Keratinocyte (primary cell): Measurements from ENCODE around the gene DST. TPM values are rescaled to one million over a fixed set of nuclear protein-coding genes. Genes with fewer than 3 reads are reported as not detected.

Source experiments
- DNase-seq: peaks from one replicate; pipeline ENCODE4 v3.0.0-alpha.2; 2011; ENCODE audit warnings: low read depth, missing footprints, low spot score
- FAIRE-seq: peaks from 2 replicates; lab custom pipeline; 2011; peaks lifted over from hg19 to GRCh38; lab: Jason Lieb, UNC
- H2AFZ ChIP-seq: 2 replicates; pipeline ENCODE4 v1.6.0; 2012; ENCODE audit warnings: low read length, control low read depth, inconsistent platforms; ENCODE audit not compliant: control insufficient read depth
- H3K27ac ChIP-seq: 2 replicates; pipeline ENCODE4 v1.5.1; 2011; ENCODE audit warnings: low read length; ENCODE audit not compliant: control insufficient read depth, insufficient read depth
- H3K27me3 ChIP-seq: 3 replicates; pipeline ENCODE4 v1.6.0; 2011; ENCODE audit warnings: low read length; ENCODE audit not compliant: control insufficient read depth, insufficient read depth; ENCODE audit errors: extremely low read depth
- H3K36me3 ChIP-seq, 2 experiments: 2 replicates in 1 of 2; 3 replicates in 1 of 2; pipeline ENCODE4 v1.5.1; 2011; ENCODE audit warnings: low read length in 2 of 2, mild to moderate bottlenecking in 1 of 2; ENCODE audit not compliant: control insufficient read depth in 2 of 2, insufficient read depth in 2 of 2; ENCODE audit errors: extremely low read depth in 1 of 2
- H3K4me1 ChIP-seq: 3 replicates; pipeline ENCODE4 v1.5.1; 2011; ENCODE audit warnings: low read length; ENCODE audit not compliant: control insufficient read depth, insufficient read depth; ENCODE audit errors: extremely low read depth
- H3K4me2 ChIP-seq: 3 replicates; pipeline ENCODE4 v1.6.0; 2011; ENCODE audit warnings: low read depth, low read length; ENCODE audit not compliant: control insufficient read depth, insufficient read depth; ENCODE audit errors: extremely low read depth
- H3K4me3 ChIP-seq, 3 experiments: fragments of 200-600 bp in 1 of 3; sonication (generic) in 1 of 3; 2 replicates in 2 of 3; 3 replicates in 1 of 3; pipeline ENCODE4 v1.5.1; 2011 to 2016; ENCODE audit warnings: low read length in 3 of 3, mild to moderate bottlenecking in 3 of 3, control low read depth in 2 of 3, inconsistent platforms in 1 of 3, low read depth in 1 of 3, mixed read lengths in 1 of 3, mixed run types in 1 of 3, moderate library complexity in 1 of 3; ENCODE audit not compliant: control insufficient read depth in 2 of 3, insufficient read depth in 2 of 3; ENCODE audit errors: extremely low read depth in 1 of 3
- H3K79me2 ChIP-seq: 2 replicates; pipeline ENCODE4 v1.6.0; 2012; ENCODE audit warnings: low read length; ENCODE audit not compliant: control insufficient read depth, insufficient read depth
- H3K9ac ChIP-seq: 3 replicates; pipeline ENCODE4 v1.6.0; 2011; ENCODE audit warnings: low read length; ENCODE audit not compliant: control insufficient read depth, insufficient read depth; ENCODE audit errors: extremely low read depth
- H3K9me1 ChIP-seq: 3 replicates; pipeline ENCODE4 v1.6.0; 2011; ENCODE audit warnings: low read length; ENCODE audit not compliant: control insufficient read depth, insufficient read depth; ENCODE audit errors: extremely low read depth
- H3K9me3 ChIP-seq: 2 replicates; pipeline ENCODE4 v1.5.1; 2012; ENCODE audit warnings: low read depth, low read length; ENCODE audit not compliant: control insufficient read depth
- H4K20me1 ChIP-seq: 3 replicates; pipeline ENCODE4 v1.6.0; 2011; ENCODE audit warnings: low read length; ENCODE audit not compliant: control insufficient read depth, insufficient read depth; ENCODE audit errors: extremely low read depth
- EZH2 ChIP-seq: IDR thresholded peaks from one replicate; pipeline ENCODE4 v1.6.1; 2012; ENCODE audit warnings: inconsistent platforms, mild to moderate bottlenecking, low read length, moderate library complexity
- dilution Hi-C: fragments of 300-500 bp; cut with MboI; formaldehyde crosslinking; loops from one replicate; pipeline ENCODE4 v1.7.0; 2020; ENCODE audit warnings: low sequenced_read_pairs; ENCODE audit not compliant: extremely low pct_ligation_motif_present
- polyA plus RNA-seq, 5 experiments: library from polyadenylated mRNA; depleted of rRNA in 3 of 5; stranded (reverse) in 3 of 5; stranded (forward) in 1 of 5; unstranded in 1 of 5; fragments of >200 nt; gene quantifications; 1 replicate in 1 of 5; 2 replicates in 3 of 5; 3 replicates in 1 of 5; pipeline versions ENCODE4 v1.2.1 to v1.2.3, GENCODE V29; 2011 to 2012; ENCODE audit warnings: missing spikeins in 2 of 5, low read depth in 1 of 5, low replicate concordance in 1 of 5
- TF ChIP-seq, protein P1 (sequence below), 3 experiments: IDR thresholded peaks in 1 of 3; conservative IDR thresholded peaks in 1 of 3; optimal IDR thresholded peaks in 1 of 3; 2 replicates in 2 of 3; 3 replicates in 1 of 3; pipeline versions ENCODE3 to v1.5.1; 2011; ENCODE audit warnings: low read length in 3 of 3, mild to moderate bottlenecking in 3 of 3, moderate library complexity in 2 of 3, control low read depth in 1 of 3, inconsistent platforms in 1 of 3; ENCODE audit not compliant: insufficient read depth in 2 of 3; ENCODE audit errors: extremely low read depth in 1 of 3

Gene DST
- polyA plus RNA-seq, 1 donor (not counting 4 experiments of a cell fraction or from before 2014, with no cell fraction given): 455 TPM

DNA sequence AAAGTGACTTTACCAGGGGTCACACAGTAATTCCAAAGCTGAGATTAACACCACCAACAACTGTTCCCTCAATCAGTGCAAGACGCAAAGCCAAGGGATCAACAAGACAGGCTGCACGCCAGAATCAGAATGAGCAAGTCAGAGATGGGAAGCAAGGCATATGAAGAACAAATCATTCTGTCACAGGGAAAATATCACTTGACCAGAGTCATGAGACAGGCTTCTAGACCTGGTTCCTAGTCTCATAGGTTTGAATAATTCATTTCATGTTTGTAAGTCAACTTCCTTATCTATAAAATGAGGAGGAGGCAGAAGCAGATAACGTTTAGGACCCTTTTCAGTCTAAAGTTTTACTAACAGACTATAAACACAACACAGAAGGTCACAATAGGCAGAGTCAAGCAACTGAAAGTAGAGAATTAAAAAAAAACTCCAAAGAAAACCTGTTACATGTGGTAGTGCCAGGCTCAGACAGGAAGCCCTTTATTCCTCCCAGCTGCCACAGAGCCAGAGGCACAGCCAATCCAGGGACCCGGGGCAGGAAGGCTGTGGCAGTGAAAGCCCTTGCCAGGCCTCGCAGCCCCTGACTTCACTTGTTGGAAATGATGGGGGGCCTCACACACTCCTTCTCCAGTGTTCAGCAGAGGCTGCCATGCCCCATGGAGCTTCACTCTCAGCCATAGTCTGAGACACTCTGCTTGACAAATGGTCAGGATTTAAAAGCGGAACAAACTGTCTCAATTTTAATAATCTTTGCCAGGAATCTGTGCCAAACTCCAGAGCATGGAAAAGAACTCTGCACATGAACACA, 29.2 kb upstream of the DST start:
- TF ChIP-seq, protein P1, sequence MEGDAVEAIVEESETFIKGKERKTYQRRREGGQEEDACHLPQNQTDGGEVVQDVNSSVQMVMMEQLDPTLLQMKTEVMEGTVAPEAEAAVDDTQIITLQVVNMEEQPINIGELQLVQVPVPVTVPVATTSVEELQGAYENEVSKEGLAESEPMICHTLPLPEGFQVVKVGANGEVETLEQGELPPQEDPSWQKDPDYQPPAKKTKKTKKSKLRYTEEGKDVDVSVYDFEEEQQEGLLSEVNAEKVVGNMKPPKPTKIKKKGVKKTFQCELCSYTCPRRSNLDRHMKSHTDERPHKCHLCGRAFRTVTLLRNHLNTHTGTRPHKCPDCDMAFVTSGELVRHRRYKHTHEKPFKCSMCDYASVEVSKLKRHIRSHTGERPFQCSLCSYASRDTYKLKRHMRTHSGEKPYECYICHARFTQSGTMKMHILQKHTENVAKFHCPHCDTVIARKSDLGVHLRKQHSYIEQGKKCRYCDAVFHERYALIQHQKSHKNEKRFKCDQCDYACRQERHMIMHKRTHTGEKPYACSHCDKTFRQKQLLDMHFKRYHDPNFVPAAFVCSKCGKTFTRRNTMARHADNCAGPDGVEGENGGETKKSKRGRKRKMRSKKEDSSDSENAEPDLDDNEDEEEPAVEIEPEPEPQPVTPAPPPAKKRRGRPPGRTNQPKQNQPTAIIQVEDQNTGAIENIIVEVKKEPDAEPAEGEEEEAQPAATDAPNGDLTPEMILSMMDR (optimal IDR thresholded peaks at IDR 0.05 in 1 of 3, IDR thresholded peaks at IDR 0.05 in 1 of 3, conservative IDR thresholded peaks at IDR 0.05 in 1 of 3; ENCODE audit: extremely low read depth in 1 of 3, insufficient read depth in 2 of 3, low read length in 3 of 3): no peak
- TF ChIP-seq EZH2: no peak
- FAIRE-seq: no peak
- no peak for DNase-seq
- Histone ChIP-seq H3K9ac (peak overlapping the region; percentile 20), H3K4me2 (no peak overlapping the region), H3K79me2 (peaks cover 2% of the 10 kb centered on the region), H3K9me1 (no peaks in the 10 kb centered on the region), H3K4me1 (peaks cover 31% of the 10 kb centered on the region), H3K9me3 (no peaks in the 10 kb centered on the region), H3K27ac (no peak overlapping the region), H3K4me3 (no peak overlapping the region), H3K36me3 (no peaks in the 10 kb centered on the region), H3K27me3 (no peaks in the 10 kb centered on the region), H4K20me1 (no peaks in the 10 kb centered on the region), H2AFZ (peak overlapping the region; percentile 27)
- dilution Hi-C loops: no loop called here

- Histone ChIP-seq H3K9me1 (no peaks in the 10 kb centered on the region), H3K27me3 (no peaks in the 10 kb centered on the region), H3K9ac (no peak overlapping the region), H3K27ac (peak overlapping the region; percentile 89), H4K20me1 (no peaks in the 10 kb centered on the region), H3K4me1 (peaks cover 31% of the 10 kb centered on the region), H2AFZ (no peak overlapping the region), H3K79me2 (peaks cover 2% of the 10 kb centered on the region), H3K4me2 (peak overlapping the region; percentile 80), H3K4me3 (no peak overlapping the region), H3K9me3 (no peaks in the 10 kb centered on the region), H3K36me3 (no peaks in the 10 kb centered on the region)
- FAIRE-seq (no peak), DNase-seq (no peak)
- dilution Hi-C loops: no loop called here
- TF ChIP-seq, protein P1 (optimal IDR thresholded peaks at IDR 0.05 in 1 of 3, IDR thresholded peaks at IDR 0.05 in 1 of 3, conservative IDR thresholded peaks at IDR 0.05 in 1 of 3; ENCODE audit: extremely low read depth in 1 of 3, insufficient read depth in 2 of 3, low read length in 3 of 3): peak in 2 of 3 experiments; percentile 32 to 37
- TF ChIP-seq EZH2: no peak
These were observed 28.5 kb upstream of the DST start for GRCh38 chr6:56671160-56671559.
